Astrocyte (in vitro differentiated cells and primary cell): ENCODE data around the gene ALOX12. TPM values are rescaled to one million over a fixed set of nuclear protein-coding genes. Genes with fewer than 3 reads are reported as not detected.
"Not testable (repeated sequence)": the region's sequence is repeated elsewhere in the genome, so short reads cannot be mapped to it uniquely, and the experiment has no call there.

ENCODE experiments used
- DNase-seq: peaks from one replicate; pipeline ENCODE4 v3.0.0-alpha.2; 2010; ENCODE audit warnings: low read depth
- FAIRE-seq: peaks from 2 replicates; lab custom pipeline; 2011; peaks lifted over from hg19 to GRCh38; lab: Jason Lieb, UNC
- H2AFZ ChIP-seq: 2 replicates; pipeline ENCODE4 v1.6.0; 2012; ENCODE audit warnings: low read depth, low read length, inconsistent platforms
- H3K27ac ChIP-seq: 2 replicates; pipeline ENCODE4 v1.5.1; 2011; ENCODE audit warnings: low read depth, low read length, inconsistent platforms
- H3K27me3 ChIP-seq: 2 replicates; pipeline ENCODE4 v1.6.0; 2011; ENCODE audit warnings: low read length, inconsistent platforms; ENCODE audit not compliant: insufficient read depth
- H3K36me3 ChIP-seq: 2 replicates; pipeline ENCODE4 v1.5.1; 2011; ENCODE audit warnings: low read length, inconsistent platforms; ENCODE audit not compliant: insufficient read depth
- H3K4me1 ChIP-seq: 2 replicates; pipeline ENCODE4 v1.5.1; 2011; ENCODE audit warnings: low read length, inconsistent platforms; ENCODE audit not compliant: insufficient read depth
- H3K4me2 ChIP-seq: 2 replicates; pipeline ENCODE4 v1.6.0; 2012; ENCODE audit warnings: low read length, inconsistent platforms
- H3K4me3 ChIP-seq: 2 replicates; pipeline ENCODE4 v1.5.1; 2011; ENCODE audit warnings: low read depth, mild to moderate bottlenecking, low read length, inconsistent platforms; ENCODE audit not compliant: insufficient read depth
- H3K79me2 ChIP-seq: 2 replicates; pipeline ENCODE4 v1.6.0; 2012; ENCODE audit warnings: mild to moderate bottlenecking, low read length, inconsistent platforms; ENCODE audit not compliant: insufficient read depth
- H3K9ac ChIP-seq: 2 replicates; pipeline ENCODE4 v1.6.0; 2012; ENCODE audit warnings: mild to moderate bottlenecking, low read length, inconsistent platforms
- H3K9me3 ChIP-seq: 2 replicates; pipeline ENCODE4 v1.5.1; 2012; ENCODE audit warnings: low read depth, mild to moderate bottlenecking, low read length, inconsistent platforms; ENCODE audit not compliant: insufficient read depth
- H4K20me1 ChIP-seq: 2 replicates; pipeline ENCODE4 v1.6.0; 2012; ENCODE audit warnings: low read length, inconsistent platforms; ENCODE audit not compliant: insufficient read depth
- H3K27ac Mint-ChIP-seq: one replicate; pipeline ENCODE4 v1.8.0; 2021; ENCODE audit warnings: mild to moderate bottlenecking, mixed read lengths; ENCODE audit not compliant: unreplicated experiment
- H3K27me3 Mint-ChIP-seq: one replicate; pipeline ENCODE4 v1.8.0; 2021; ENCODE audit warnings: low read depth, mixed read lengths; ENCODE audit not compliant: unreplicated experiment
- H3K36me3 Mint-ChIP-seq: one replicate; pipeline ENCODE4 v1.8.0; 2021; ENCODE audit warnings: low read depth, mixed read lengths; ENCODE audit not compliant: unreplicated experiment
- H3K4me1 Mint-ChIP-seq: one replicate; pipeline ENCODE4 v1.8.0; 2021; ENCODE audit warnings: low read depth, mixed read lengths; ENCODE audit not compliant: unreplicated experiment
- H3K4me3 Mint-ChIP-seq: one replicate; pipeline ENCODE4 v1.8.0; 2021; ENCODE audit warnings: mild to moderate bottlenecking, moderate library complexity, mixed read lengths; ENCODE audit not compliant: unreplicated experiment
- H3K9me3 Mint-ChIP-seq: one replicate; pipeline ENCODE4 v1.8.0; 2021; ENCODE audit warnings: mild to moderate bottlenecking, mixed read lengths; ENCODE audit not compliant: unreplicated experiment
- CTCF ChIP-seq: IDR thresholded peaks from 2 replicates; pipeline ENCODE4 v1.5.1; 2011; ENCODE audit warnings: low read depth, mild to moderate bottlenecking, inconsistent platforms, low read length, moderate library complexity; ENCODE audit not compliant: insufficient read depth
- EZH2 ChIP-seq: IDR thresholded peaks from 2 replicates; pipeline ENCODE4 v1.6.1; 2012; ENCODE audit warnings: mild to moderate bottlenecking, low read length, inconsistent platforms; ENCODE audit not compliant: insufficient read depth
- total RNA-seq: library from RNA; stranded (reverse); gene quantifications from 2 replicates; pipeline ENCODE4 v1.2.1, GENCODE V29; 2021

The ALOX12 gene
- total RNA-seq, 1 donor from 2014 or later, result not detected

GRCh38 chr17:6959700-6960099, 36.1 kb upstream of the ALOX12 start:
- no peak overlapping the region for H3K4me3 ChIP-seq
- H3K79me2 ChIP-seq, result no peaks in the 10 kb centered on the region
- H3K36me3 Mint-ChIP-seq, result no peaks in the 10 kb centered on the region
- H3K27ac ChIP-seq, result no peak overlapping the region
- H3K4me3 Mint-ChIP-seq, result no peak overlapping the region
- no peaks in the 10 kb centered on the region for H3K27me3 Mint-ChIP-seq
- H3K4me1 ChIP-seq, result no peaks in the 10 kb centered on the region
- no peak overlapping the region for H3K27ac Mint-ChIP-seq
- H2AFZ ChIP-seq, result no peak overlapping the region
- DNase-seq (no peak), FAIRE-seq (no peak)
- H3K9me3 Mint-ChIP-seq, result peaks cover 4% of the 10 kb centered on the region
- no peaks in the 10 kb centered on the region for H3K27me3 ChIP-seq
- no peaks in the 10 kb centered on the region for H4K20me1 ChIP-seq
- no peak overlapping the region for H3K4me2 ChIP-seq
- H3K4me1 Mint-ChIP-seq, result peaks cover 5% of the 10 kb centered on the region
- no peak overlapping the region for H3K9ac ChIP-seq
- no peaks in the 10 kb centered on the region for H3K9me3 ChIP-seq
- no peaks in the 10 kb centered on the region for H3K36me3 ChIP-seq
- TF ChIP-seq EZH2, result no peak
- TF ChIP-seq CTCF, result no peak

- Histone ChIP-seq H3K4me3 (no peak overlapping the region), H3K79me2 (no peaks in the 10 kb centered on the region), H3K27me3 (no peaks in the 10 kb centered on the region), H3K36me3 (no peaks in the 10 kb centered on the region), H3K9me3 (no peaks in the 10 kb centered on the region), H3K4me1 (no peaks in the 10 kb centered on the region), H2AFZ (no peak overlapping the region), H3K27ac (no peak overlapping the region), H3K9ac (no peak overlapping the region), H3K4me2 (no peak overlapping the region), H4K20me1 (no peaks in the 10 kb centered on the region)
- H3K4me3 Mint-ChIP-seq, result no peak overlapping the region
- DNase-seq (no peak), FAIRE-seq (peak; percentile 52)
- no peaks in the 10 kb centered on the region for H3K27me3 Mint-ChIP-seq
- no peaks in the 10 kb centered on the region for H3K9me3 Mint-ChIP-seq
- TF ChIP-seq EZH2, result no peak
- no peak for TF ChIP-seq CTCF
- no peak overlapping the region for H3K27ac Mint-ChIP-seq
- no peaks in the 10 kb centered on the region for H3K4me1 Mint-ChIP-seq
- H3K36me3 Mint-ChIP-seq, result no peaks in the 10 kb centered on the region
Measured at GRCh38 chr17:6969323-6969726, 26.5 kb upstream of the ALOX12 start.

- Mint-ChIP-seq H3K36me3 (peaks cover 3% of the 10 kb centered on the region), H3K4me1 (no peaks in the 10 kb centered on the region)
- H3K4me3 ChIP-seq, result no peak overlapping the region
Measured at GRCh38 chr17:6970992-6971391, 24.9 kb upstream of the ALOX12 start.

GRCh38 chr17:6979440-6979839, 16.4 kb upstream of the ALOX12 start:
- H3K27ac Mint-ChIP-seq, H3K36me3 ChIP-seq, H3K4me3 ChIP-seq, DNase-seq, H3K9me3 ChIP-seq, H3K9ac ChIP-seq, H2AFZ ChIP-seq, H3K4me1 Mint-ChIP-seq, FAIRE-seq, H3K27ac ChIP-seq, H4K20me1 ChIP-seq, H3K4me1 ChIP-seq, H3K79me2 ChIP-seq, H3K9me3 Mint-ChIP-seq, H3K4me2 ChIP-seq, H3K36me3 Mint-ChIP-seq, H3K4me3 Mint-ChIP-seq, H3K27me3 ChIP-seq: not testable (repeated sequence)
- H3K27me3 Mint-ChIP-seq, result peaks cover 15% of the 10 kb centered on the region

More at GRCh38 chr17:6970992-6971391, 24.9 kb upstream of the ALOX12 start:
- H3K4me1 ChIP-seq, result no peaks in the 10 kb centered on the region
- FAIRE-seq (no peak), DNase-seq (no peak)
- TF ChIP-seq CTCF (no peak), EZH2 (no peak)
- no peak overlapping the region for H3K27ac ChIP-seq
- no peaks in the 10 kb centered on the region for H3K36me3 ChIP-seq
- no peak overlapping the region for H3K9ac ChIP-seq
- H4K20me1 ChIP-seq, result no peaks in the 10 kb centered on the region
- no peak overlapping the region for H2AFZ ChIP-seq
- H3K4me2 ChIP-seq, result no peak overlapping the region
- Mint-ChIP-seq H3K4me3 (no peak overlapping the region), H3K27ac (no peak overlapping the region), H3K27me3 (no peaks in the 10 kb centered on the region), H3K9me3 (no peaks in the 10 kb centered on the region)
- H3K79me2 ChIP-seq, result no peaks in the 10 kb centered on the region
- H3K9me3 ChIP-seq, result no peaks in the 10 kb centered on the region
- no peaks in the 10 kb centered on the region for H3K27me3 ChIP-seq
